ENCODE data around the gene TMPRSS11E.
"Not testable (repeated sequence)": the region's sequence is repeated elsewhere in the genome, so short reads cannot be mapped to it uniquely, and the experiment has no call there.

TMPRSS11E gene

DNA sequence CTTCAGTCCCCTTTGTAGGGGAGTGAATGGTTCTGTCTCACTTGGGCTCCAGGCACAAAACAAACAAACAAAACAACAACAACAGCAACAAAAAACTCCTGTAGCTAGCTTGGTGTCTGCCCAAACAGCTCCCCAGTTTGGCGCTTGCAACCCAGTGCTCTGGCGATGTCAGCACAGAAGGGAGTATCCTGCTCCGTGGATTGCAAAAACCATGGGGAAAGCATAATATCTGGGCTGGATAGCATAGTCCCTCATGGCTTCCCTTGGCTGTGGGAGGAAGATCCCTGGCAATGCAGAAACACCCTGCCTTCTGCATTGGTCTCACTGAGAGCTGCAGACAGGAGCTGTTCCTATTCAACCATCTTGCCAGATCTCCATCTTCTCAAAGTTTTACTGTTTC lies 89.1 kb downstream of the TMPRSS11E start:
- H3K27ac ChIP-seq: no peak overlapping the region
- TF ChIP-seq, protein P1, sequence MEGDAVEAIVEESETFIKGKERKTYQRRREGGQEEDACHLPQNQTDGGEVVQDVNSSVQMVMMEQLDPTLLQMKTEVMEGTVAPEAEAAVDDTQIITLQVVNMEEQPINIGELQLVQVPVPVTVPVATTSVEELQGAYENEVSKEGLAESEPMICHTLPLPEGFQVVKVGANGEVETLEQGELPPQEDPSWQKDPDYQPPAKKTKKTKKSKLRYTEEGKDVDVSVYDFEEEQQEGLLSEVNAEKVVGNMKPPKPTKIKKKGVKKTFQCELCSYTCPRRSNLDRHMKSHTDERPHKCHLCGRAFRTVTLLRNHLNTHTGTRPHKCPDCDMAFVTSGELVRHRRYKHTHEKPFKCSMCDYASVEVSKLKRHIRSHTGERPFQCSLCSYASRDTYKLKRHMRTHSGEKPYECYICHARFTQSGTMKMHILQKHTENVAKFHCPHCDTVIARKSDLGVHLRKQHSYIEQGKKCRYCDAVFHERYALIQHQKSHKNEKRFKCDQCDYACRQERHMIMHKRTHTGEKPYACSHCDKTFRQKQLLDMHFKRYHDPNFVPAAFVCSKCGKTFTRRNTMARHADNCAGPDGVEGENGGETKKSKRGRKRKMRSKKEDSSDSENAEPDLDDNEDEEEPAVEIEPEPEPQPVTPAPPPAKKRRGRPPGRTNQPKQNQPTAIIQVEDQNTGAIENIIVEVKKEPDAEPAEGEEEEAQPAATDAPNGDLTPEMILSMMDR (IDR thresholded peaks at IDR 0.05): no peak
- no peak for TF ChIP-seq ZFX (IDR thresholded peaks at IDR 0.05; ENCODE audit: borderline replicate concordance)

DNA sequence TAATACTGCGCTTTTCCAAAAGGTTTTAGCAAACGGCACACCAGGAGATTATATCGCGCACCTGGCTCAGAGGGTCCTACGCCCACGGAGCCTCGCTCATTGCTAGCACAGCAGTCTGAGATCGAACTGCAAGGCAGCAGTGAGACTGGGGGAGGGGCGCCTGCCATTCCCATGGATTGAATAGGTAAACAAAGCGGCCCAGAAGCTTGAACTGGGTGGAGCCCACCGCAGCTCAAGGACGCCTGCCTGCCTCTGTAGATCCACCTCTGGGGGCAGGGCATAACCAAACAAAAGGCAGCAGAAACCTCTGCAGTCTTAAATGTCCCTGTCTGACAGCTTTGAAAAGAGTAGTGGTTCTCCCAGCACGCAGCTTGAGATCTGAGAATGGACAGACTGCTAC lies 95.5 kb downstream of the TMPRSS11E start:
- not testable (repeated sequence) for H3K27ac ChIP-seq
